Activated T-cell treated with anti-CD3 and anti-CD28 coated beads, Interleukin-2, amount 50 U/mL, for 72 hours (primary cell): Measurements from ENCODE around the gene MID1IP1. TPM values are rescaled to one million over a fixed set of nuclear protein-coding genes. Genes with fewer than 3 reads are reported as not detected.

ENCODE experiments used
- ATAC-seq, 2 donors: fragments of 150-1000 bp; cut with Tn5 transposase; replicated peaks in 1 of 2; 2 replicates each; pipeline ENCODE4 v1.10.0; 2021; ENCODE audit warnings: moderate library complexity in 2 of 2, mild to moderate bottlenecking in 1 of 2
- DNase-seq, 2 donors: peaks; one replicate each; pipeline ENCODE4 v3.0.0; 2021 to 2022; ENCODE audit warnings: mixed read lengths in 1 of 2
- H3K27ac Mint-ChIP-seq: one replicate; pipeline ENCODE4 v1.8.0; 2022; ENCODE audit warnings: mild to moderate bottlenecking, moderate library complexity, mixed read lengths
- H3K27me3 Mint-ChIP-seq: one replicate; pipeline ENCODE4 v1.8.0; 2022; ENCODE audit warnings: low read depth, mixed read lengths
- H3K36me3 Mint-ChIP-seq, 2 donors: one replicate each; pipeline ENCODE4 v1.8.0; 2022; ENCODE audit warnings: mixed read lengths in 2 of 2, mild to moderate bottlenecking in 1 of 2; ENCODE audit not compliant: insufficient read depth in 2 of 2
- H3K4me1 Mint-ChIP-seq: one replicate; pipeline ENCODE4 v1.8.0; 2022; ENCODE audit warnings: low read depth, mixed read lengths
- H3K4me3 Mint-ChIP-seq, 2 donors: one replicate each; pipeline ENCODE4 v1.8.0; 2022; ENCODE audit warnings: mild to moderate bottlenecking in 2 of 2, mixed read lengths in 2 of 2, moderate library complexity in 2 of 2
- H3K9me3 Mint-ChIP-seq, 2 donors: one replicate each; pipeline ENCODE4 v1.8.0; 2022; ENCODE audit warnings: mixed read lengths in 2 of 2
- total RNA-seq, 2 donors: library from RNA; stranded (reverse); gene quantifications; one replicate each; pipeline ENCODE4 v1.2.3, GENCODE V29; 2022

The MID1IP1 gene
- total RNA-seq, 2 donors from 2014 or later: 118 to 133 TPM

DNA sequence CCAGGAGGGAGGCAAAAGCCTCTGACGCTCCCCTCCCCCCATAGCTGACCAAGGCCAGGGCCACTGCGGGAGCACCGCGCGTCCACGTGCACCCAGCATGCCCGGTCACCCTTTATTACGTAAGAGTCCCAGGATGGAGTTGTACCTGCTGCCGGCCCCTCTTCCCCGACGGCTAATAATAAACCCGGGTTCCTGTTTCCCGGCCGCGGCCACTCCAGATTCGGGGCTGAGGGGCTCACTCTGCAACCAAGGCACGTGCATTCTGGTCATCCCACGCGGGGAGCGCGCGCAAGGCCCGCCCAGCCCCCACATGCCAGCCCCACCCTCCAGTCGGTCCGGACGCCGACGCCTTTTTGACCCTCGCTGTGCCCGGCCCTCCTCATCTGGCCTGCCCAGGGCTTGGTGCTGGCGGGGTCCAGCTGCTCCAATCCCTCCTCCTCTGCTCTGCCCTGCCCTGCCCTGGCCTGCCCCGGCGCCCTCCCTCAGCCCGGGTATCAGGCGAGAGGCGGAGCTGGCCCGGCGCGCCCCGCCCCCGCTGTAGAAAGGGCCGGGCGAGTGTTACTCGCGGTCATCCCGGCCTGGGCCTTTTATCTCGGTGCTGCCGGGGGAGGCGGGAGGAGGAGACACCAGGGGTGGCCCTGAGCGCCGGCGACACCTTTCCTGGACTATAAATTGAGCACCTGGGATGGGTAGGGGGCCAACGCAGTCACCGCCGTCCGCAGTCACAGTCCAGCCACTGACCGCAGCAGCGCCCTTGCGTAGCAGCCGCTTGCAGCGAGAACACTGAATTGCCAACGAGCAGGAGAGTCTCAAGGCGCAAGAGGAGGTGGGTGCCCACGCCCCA, 2.6 kb downstream of the MID1IP1 start:
- no peaks in the 10 kb centered on the region for H3K27me3 Mint-ChIP-seq
- H3K9me3 Mint-ChIP-seq: no peaks in the 10 kb centered on the region
- peak overlapping the region; percentile 95 for H3K27ac Mint-ChIP-seq
- H3K36me3 Mint-ChIP-seq: peaks cover 15 to 28% of the 10 kb centered on the region in 2 donors
- ATAC-seq: peak; percentile 71 to 75
- H3K4me1 Mint-ChIP-seq: peaks cover 8% of the 10 kb centered on the region
- H3K4me3 Mint-ChIP-seq: peak overlapping the region; percentile 91 to 100
- peak; percentile 82 to 85 for DNase-seq

DNA sequence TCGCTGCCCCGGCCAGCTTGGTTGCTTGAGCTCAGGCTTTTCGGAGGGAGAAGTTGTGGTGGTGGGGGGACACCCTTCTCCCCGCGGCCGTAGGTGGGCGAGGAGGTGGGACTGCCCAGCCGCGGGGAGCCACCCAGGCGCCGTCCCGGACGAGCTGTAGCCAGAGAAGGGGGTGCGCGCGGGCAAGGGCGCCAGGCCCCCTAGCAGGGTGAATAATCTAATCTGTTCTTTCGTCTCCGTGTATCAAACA, 3.1 kb downstream of the MID1IP1 start:
- DNase-seq: peak; percentile 25 to 42
- Mint-ChIP-seq H3K27ac (peak overlapping the region; percentile 91), H3K4me1 (peaks cover 13% of the 10 kb centered on the region), H3K36me3 (peaks cover 15 to 28% of the 10 kb centered on the region in 2 donors), H3K9me3 (no peaks in the 10 kb centered on the region), H3K4me3 (peak overlapping the region; percentile 91 to 100), H3K27me3 (no peaks in the 10 kb centered on the region)
- peak; percentile 3 to 29 for ATAC-seq

DNA sequence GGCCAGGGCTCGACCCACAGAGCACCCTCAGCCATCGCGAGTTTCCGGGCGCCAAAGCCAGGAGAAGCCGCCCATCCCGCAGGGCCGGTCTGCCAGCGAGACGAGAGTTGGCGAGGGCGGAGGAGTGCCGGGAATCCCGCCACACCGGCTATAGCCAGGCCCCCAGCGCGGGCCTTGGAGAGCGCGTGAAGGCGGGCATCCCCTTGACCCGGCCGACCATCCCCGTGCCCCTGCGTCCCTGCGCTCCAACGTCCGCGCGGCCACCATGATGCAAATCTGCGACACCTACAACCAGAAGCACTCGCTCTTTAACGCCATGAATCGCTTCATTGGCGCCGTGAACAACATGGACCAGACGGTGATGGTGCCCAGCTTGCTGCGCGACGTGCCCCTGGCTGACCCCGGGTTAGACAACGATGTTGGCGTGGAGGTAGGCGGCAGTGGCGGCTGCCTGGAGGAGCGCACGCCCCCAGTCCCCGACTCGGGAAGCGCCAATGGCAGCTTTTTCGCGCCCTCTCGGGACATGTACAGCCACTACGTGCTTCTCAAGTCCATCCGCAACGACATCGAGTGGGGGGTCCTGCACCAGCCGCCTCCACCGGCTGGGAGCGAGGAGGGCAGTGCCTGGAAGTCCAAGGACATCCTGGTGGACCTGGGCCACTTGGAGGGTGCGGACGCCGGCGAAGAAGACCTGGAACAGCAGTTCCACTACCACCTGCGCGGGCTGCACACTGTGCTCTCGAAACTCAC, 3.6 kb downstream of the MID1IP1 start:
- Mint-ChIP-seq H3K4me1 (peaks cover 18% of the 10 kb centered on the region), H3K27ac (peak overlapping the region; percentile 99), H3K36me3 (peaks cover 15 to 28% of the 10 kb centered on the region in 2 donors), H3K4me3 (peak overlapping the region; percentile 91 to 100), H3K9me3 (no peaks in the 10 kb centered on the region), H3K27me3 (no peaks in the 10 kb centered on the region)
- DNase-seq (peak; percentile 26 to 30), ATAC-seq (no peak)

DNA sequence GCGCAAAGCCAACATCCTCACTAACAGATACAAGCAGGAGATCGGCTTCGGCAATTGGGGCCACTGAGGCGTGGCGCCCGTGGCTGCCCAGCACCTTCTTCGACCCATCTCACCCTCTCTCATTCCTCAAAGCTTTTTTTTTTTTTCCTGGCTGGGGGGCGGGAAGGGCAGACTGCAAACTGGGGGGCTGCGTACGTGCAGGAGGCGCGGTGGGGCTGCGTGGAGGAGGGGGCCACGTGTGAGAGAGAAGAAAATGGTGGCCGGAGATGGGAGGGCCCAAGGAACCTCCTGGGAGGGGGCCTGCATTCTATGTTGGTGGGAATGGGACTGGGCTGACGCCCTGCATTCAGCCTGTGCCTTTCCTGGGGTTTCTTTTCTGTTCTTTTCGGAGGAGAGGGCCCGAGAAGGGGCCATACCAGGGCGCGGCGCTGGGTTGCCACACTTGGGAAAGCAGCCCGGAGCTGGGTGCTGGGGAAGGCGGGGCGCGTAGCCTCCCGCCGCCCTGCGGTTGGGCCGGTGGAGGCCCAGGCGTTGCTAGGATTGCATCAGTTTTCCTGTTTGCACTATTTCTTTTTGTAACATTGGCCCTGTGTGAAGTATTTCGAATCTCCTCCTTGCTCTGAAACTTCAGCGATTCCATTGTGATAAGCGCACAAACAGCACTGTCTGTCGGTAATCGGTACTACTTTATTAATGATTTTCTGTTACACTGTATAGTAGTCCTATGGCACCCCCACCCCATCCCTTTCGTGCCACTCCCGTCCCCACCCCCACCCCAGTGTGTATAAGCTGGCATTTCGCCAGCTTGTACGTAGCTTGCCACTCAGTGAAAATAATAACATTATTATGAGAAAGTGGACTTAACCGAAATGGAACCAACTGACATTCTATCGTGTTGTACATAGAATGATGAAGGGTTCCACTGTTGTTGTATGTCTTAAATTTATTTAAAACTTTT, 4.5 kb downstream of the MID1IP1 start:
- H3K36me3 Mint-ChIP-seq: peaks cover 15 to 28% of the 10 kb centered on the region in 2 donors
- DNase-seq (peak; percentile 73 to 74), ATAC-seq (peak; percentile 54)
- H3K9me3 Mint-ChIP-seq: no peaks in the 10 kb centered on the region
- no peaks in the 10 kb centered on the region for H3K27me3 Mint-ChIP-seq
- H3K4me3 Mint-ChIP-seq: peak overlapping the region; percentile 91 to 100
- H3K27ac Mint-ChIP-seq: peak overlapping the region; percentile 99
- H3K4me1 Mint-ChIP-seq: peaks cover 23% of the 10 kb centered on the region

DNA sequence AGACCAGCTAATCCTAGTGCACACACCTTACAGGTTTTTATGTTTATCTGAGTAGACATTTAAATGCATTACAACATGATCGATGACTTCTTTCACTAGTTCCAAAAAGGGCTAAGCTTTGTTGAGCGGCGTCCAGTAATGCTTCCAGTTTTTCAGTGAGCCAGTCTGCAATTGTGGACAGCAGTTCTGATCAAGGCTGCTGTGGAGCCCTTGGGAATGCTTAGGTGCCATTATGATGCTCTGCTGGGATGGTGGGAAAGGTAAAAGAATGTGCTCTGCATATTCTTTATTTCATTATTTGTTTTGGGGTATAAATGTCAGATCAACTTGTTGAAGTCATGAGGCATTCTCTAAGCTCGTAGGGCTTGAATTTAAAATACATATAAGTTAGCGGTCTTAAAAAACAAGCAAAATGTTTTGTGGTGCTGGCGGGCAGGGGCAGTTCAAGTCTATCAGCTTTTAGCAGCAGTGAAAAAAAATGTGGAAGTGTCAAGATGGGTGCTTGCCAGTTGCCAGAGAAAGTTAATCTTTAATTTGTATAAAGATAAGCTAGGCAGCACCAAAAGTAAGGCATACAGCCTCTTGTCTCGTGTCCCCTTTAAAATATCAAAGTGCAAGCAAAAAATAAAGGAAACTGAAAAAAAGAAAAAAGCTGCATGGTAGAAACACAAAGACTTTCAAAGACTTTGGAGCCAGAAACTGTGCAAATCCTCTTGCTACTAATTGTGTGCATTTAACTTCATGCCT, 5.8 kb downstream of the MID1IP1 start:
- ATAC-seq (no peak), DNase-seq (no peak)

DNA sequence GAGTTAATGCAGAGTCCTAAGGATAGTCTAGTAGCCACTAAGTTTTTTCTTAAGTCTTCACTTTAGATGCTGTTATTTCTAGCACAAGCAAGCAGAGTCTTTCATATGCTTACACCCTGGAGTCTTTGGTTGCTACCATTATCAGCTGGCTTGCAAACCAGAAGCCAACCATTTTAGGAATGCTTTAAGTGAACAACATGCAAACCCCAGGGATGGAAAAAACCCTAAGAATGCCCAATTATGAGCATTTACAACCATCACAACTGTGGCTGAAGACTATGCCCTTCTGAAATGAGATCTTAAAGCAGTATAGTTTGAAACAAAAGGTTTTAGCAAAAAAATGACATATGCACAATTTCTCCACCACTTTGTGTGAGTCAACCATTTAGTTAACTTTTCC, 6.6 kb downstream of the MID1IP1 start:
- H3K4me3 Mint-ChIP-seq: peak overlapping the region; percentile 91 to 100
- H3K36me3 Mint-ChIP-seq: peaks cover 12 to 28% of the 10 kb centered on the region in 2 donors
- DNase-seq (no peak), ATAC-seq (no peak)
- no peaks in the 10 kb centered on the region for H3K27me3 Mint-ChIP-seq
- peaks cover 42% of the 10 kb centered on the region for H3K4me1 Mint-ChIP-seq
- H3K27ac Mint-ChIP-seq: peak overlapping the region; percentile 94
- peaks cover 0 to 1% of the 10 kb centered on the region in 2 donors for H3K9me3 Mint-ChIP-seq

More for the DNA sequence above, 5.8 kb downstream of the MID1IP1 start:
- peaks cover 12 to 28% of the 10 kb centered on the region in 2 donors for H3K36me3 Mint-ChIP-seq
- H3K9me3 Mint-ChIP-seq: peaks cover 0 to under 1% of the 10 kb centered on the region in 2 donors
- H3K4me1 Mint-ChIP-seq: peaks cover 36% of the 10 kb centered on the region
- H3K27me3 Mint-ChIP-seq: no peaks in the 10 kb centered on the region
- H3K4me3 Mint-ChIP-seq: peak overlapping the region; percentile 91 to 100
- peak overlapping the region; percentile 97 for H3K27ac Mint-ChIP-seq

DNA sequence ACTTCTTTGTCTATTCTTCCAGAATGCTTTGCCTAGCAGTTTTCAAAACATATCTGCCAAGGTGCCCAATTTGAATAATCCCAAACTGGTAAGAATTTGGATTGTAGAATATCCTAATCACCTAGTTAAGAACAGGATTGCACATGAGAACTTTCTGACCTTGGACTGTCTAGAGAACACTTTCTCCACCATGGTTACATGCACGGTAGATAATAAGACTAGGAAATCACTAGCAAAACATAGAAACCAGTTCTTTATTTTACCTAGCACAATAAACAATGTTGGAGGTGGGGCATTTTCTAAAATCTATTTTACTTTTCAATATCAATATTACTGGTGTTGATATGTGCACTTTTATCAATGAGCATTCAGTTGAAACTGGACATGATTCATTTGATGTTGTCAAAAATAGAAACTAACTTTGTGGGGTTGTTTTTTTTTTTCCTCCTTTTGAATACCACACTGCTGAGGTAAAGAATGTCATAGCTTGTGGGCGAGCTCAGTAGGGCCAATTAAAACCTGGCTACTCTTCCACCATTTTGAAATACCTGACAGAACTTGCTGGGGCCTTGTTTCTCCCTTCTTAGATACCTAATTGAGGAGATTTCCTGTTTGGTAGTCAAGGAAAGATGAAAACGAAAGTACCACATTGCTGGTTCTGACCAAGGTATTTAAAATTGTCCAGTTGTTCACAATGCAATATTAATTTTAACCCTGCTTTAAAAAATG, 10.4 kb downstream of the MID1IP1 start:
- H3K27ac Mint-ChIP-seq: peak overlapping the region; percentile 89
- ATAC-seq (peak; percentile 78 to 85), DNase-seq (peak in 1 of 2 donors; percentile 27)
- H3K4me1 Mint-ChIP-seq: peaks cover 42% of the 10 kb centered on the region
- H3K4me3 Mint-ChIP-seq: peak overlapping the region; percentile 60 to 92
- no peaks in the 10 kb centered on the region for H3K27me3 Mint-ChIP-seq
- H3K9me3 Mint-ChIP-seq: peaks cover 0 to 1% of the 10 kb centered on the region in 2 donors
- peaks cover 2 to 15% of the 10 kb centered on the region in 2 donors for H3K36me3 Mint-ChIP-seq

DNA sequence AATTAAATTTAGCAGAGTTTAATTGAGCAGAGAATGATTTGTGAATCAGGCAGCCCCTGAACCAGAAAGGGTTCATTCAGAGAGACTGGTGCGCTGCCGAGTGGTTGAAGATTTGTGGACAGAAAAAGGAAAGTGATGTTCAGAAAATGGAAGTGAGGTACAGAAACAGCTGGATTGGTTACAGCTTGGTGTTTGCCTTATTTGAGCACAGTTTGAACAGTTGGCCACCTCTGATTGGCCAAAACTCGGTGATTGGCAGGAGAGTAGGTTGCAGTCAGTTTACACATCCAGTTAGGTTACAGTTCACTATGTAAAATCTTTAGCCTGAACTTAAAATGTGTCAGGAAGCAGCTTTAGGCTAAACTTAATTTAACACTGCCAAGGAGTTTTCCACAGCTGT, 14.9 kb downstream of the MID1IP1 start:
- peak; percentile 28 to 33 for DNase-seq
- Mint-ChIP-seq H3K4me3 (peak overlapping the region; percentile 0 to 55), H3K36me3 (peaks cover 2 to 11% of the 10 kb centered on the region in 2 donors), H3K9me3 (peaks cover 0 to 1% of the 10 kb centered on the region in 2 donors), H3K27ac (peak overlapping the region; percentile 68), H3K4me1 (peaks cover 14% of the 10 kb centered on the region), H3K27me3 (no peaks in the 10 kb centered on the region)
- ATAC-seq: peak; percentile 26 to 53

DNA sequence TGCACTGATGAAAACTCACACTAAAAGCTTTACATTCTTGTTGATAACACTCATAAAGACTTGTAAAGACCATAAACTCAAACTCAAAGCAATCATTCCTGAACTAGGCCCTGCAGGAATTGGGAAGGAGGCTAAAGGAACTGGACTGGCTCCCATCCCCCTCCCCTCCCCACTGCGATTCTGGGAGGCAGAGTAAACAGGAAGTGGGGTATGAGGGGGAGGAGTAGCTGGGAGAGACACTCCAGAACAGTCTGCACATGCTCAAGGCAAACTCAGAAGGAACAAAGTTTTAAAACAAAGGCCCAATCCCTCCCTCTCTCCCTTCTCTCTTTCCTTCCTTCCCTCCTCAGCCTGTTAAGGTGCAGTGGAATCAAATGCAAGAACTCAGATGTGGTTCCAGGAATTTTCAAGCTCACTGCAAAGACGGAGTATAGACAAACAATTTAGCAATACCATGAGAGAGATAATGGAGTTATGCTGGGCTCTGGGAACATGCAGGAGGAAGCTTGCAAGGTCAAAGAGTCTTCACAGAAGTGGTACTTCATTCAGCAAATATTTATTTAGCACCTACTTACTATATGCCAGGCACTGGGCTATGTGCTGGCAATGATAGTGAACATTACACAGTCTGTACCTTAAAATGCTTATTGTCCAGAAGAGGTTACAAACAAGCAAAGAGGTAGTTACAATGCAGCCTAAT, 15.9 kb downstream of the MID1IP1 start:
- ATAC-seq (no peak), DNase-seq (no peak)
- Mint-ChIP-seq H3K27me3 (no peaks in the 10 kb centered on the region), H3K36me3 (peaks cover 2 to 8% of the 10 kb centered on the region in 2 donors), H3K27ac (peak overlapping the region; percentile 34), H3K9me3 (no peaks in the 10 kb centered on the region), H3K4me1 (peaks cover 4% of the 10 kb centered on the region), H3K4me3 (peak overlapping the region; percentile 29 to 55)

DNA sequence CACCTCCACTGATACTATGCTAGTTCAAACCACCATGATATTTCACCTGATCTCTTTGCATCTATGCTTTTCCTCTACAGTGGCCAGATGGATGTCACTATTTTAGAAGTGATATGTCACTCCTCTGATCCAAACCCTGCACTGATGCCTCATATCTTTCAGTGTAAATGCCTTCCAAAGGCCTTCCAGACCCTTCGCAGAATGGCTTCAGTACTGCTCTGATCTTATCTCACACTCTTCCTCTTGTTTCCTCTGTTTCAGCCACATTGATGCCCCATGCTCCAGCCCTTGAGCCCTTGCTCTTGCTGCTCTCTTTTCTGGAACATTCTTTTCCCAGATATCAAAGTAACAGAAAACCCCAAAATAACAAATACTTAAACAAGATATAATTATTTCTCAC, 17.9 kb downstream of the MID1IP1 start:
- H3K4me1 Mint-ChIP-seq: no peaks in the 10 kb centered on the region
- no peak for DNase-seq
- H3K27me3 Mint-ChIP-seq: no peaks in the 10 kb centered on the region
- H3K9me3 Mint-ChIP-seq: no peaks in the 10 kb centered on the region
- ATAC-seq: no peak
- no peak overlapping the region for H3K27ac Mint-ChIP-seq
- no peak overlapping the region for H3K4me3 Mint-ChIP-seq
- H3K36me3 Mint-ChIP-seq: peaks cover 2 to 3% of the 10 kb centered on the region in 2 donors

DNA sequence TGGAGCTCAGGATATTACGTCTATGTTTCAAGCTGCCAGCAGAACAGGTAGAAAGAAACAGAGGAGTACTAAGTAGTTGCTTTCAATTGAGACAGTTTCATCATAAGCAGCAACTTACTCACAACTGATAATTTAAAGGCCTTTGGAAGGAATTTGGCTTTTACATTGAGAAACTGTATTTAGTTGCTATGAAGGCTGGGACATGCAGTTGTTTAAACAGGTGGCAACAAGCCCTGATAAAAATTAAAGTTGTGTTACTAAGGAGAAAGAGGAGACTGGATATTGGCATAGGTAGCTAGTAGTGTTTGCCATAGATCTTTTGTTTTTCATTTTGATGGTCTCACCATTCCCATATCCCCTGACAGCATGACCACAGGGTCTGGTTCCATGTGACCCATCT, 18.4 kb downstream of the MID1IP1 start:
- Mint-ChIP-seq H3K4me1 (no peaks in the 10 kb centered on the region), H3K27ac (no peak overlapping the region), H3K9me3 (no peaks in the 10 kb centered on the region), H3K4me3 (no peak overlapping the region), H3K36me3 (peaks cover 2 to 3% of the 10 kb centered on the region in 2 donors), H3K27me3 (no peaks in the 10 kb centered on the region)
- ATAC-seq: no peak
- DNase-seq: no peak
